IPS DF 4.7 (cell line): Measurements from ENCODE around the gene DOCK7.

Source experiments
- DNase-seq: peaks from one replicate; pipeline ENCODE4 v3.0.0-alpha.2; 2013; ENCODE audit warnings: low spot score; ENCODE audit errors: extremely low read depth

Gene DOCK7

DNA sequence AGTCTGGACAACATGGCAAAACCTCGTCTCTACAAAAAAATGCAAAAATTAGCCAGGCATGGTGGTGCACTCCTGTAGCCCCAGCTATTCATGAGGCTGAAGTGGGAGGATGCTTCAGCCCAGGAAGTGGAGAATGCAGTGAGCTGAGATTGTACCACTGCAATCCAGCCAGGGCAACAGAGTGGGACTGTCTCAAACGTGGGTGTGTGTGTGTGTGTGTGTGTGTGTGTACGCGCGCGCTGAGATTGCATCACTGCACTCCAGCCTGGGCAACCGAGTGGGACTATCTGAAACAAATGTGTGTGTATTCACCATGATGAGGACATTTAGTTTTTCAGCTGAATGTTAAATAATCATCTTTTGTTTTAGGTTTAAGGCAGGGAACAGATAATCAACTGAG is 230.2 kb downstream of the DOCK7 start:
- no peak for DNase-seq

DNA sequence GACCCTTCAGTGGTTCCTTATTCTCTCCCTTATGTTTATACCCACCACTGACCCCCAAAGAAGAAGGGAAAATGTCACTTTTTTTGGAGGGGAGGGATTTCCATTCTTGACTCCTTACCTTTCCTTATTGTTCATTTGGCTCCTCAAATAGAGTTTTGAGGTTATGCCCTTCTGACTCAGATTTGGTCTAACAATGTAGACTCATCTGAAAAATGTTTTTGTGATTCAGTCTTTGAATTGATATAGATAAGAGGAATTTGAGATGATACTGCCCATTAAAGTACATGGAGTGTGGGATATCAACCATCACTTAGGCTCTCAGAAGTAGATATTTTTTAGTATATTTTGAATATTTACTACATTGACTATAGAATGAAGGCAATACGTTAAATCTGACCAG is 235.2 kb downstream of the DOCK7 start:
- DNase-seq, result no peak

DNA sequence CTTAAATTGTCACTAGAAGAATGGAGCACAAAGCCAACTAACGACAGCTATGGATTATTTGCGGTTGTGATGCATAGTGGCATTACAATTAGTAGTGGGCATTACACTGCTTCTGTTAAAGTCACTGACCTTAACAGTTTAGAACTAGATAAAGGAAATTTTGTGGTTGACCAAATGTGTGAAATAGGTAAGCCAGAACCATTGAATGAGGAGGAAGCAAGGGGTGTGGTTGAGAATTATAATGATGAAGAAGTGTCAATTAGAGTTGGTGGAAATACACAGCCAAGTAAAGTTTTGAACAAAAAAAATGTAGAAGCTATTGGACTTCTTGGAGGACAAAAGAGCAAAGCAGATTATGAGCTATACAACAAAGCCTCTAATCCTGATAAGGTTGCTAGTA is 237.9 kb downstream of the DOCK7 start:
- no peak for DNase-seq

DNA sequence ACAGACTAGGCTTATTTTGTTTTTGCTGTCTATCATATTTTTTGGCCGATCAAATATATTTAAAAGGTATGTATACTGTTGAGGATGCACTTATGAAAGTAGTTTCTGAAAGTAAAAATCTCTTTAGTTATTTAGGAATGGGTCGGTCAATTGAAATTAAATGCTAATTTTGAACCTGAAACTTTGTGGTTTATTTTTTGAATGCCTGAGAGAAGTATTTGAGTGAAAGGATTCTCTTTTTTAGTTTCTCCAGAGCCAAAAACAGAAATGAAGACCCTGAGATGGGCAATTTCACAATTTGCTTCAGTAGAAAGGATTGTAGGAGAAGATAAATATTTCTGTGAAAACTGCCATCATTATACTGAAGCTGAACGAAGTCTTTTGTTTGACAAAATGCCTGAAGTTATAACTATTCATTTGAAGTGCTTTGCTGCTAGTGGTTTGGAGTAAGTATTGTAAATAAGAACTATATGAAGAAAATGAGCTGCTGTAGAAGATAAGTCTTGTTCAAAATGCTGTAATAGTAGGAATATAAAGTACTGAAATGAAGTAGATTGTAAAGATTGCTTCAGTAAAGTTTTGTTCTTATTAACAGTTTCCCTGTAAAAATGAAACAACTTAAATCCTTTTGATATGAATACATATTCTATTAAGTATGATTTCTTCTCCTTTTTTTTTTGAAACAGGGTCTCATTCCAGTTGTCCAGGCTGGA is 239.8 kb downstream of the DOCK7 start:
- no peak for DNase-seq

DNA sequence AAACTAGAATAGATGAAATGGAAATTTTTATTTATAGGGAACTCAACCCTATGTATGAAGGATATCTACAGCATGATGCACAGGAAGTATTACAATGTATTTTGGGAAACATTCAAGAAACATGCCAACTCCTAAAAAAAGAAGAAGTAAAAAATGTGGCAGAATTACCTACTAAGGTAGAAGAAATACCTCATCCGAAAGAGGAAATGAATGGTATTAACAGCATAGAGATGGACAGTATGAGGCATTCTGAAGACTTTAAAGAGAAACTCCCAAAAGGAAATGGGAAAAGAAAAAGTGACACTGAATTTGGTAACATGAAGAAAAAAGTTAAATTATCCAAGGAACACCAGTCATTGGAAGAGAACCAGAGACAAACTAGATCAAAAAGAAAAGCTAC is 243.5 kb downstream of the DOCK7 start:
- DNase-seq, result no peak

DNA sequence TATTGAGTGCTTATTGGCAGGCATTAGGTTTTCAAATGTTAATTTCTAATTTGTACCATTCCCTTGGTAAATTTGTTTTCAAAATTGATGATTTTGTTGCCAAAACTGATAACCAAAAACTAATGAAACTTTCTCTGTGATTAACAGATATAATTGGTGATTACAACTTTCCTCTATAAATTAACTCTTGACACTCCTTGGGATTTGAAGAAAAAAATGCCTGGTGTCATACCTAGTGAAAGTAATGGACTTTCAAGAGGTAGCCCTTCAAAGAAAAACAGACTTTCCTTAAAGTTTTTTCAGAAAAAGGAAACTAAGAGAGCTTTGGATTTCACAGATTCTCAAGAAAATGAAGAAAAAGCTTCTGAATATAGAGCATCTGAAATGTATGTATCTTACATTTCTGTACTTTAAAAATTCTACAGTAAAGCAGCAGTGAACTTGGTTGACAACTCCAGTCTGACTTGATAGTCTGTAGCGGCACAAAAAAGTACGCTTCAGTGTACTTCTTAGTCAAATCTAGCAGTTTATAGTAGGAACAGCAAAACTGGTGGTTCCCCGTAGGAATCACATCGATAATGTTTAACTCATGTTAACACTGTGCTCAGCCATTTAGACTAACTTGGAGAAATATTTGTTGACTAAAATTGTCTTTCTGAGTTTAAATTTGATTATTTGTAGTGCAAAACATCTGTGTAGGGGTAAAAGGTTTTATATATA is 248.4 kb downstream of the DOCK7 start:
- no peak for DNase-seq

DNA sequence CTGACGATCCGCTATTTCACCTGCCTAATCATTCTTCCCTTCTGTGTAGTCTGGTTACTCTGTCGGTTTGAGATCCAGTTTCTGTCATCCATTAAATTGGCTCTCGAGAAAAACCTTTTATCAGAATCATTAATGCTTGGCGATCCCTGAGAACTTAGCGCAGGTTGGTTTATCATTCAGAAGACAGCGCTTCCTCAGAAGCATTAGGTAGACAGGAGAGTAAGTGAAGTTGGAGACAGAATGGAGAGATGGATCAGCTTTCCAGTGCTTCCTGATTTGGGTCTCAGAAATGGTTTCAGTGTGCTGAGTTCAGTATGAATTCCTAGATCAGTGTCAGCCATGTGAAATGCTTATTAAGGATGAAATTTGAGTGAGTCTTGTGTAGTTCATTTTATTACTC is 250.0 kb downstream of the DOCK7 start:
- no peak for DNase-seq

DNA sequence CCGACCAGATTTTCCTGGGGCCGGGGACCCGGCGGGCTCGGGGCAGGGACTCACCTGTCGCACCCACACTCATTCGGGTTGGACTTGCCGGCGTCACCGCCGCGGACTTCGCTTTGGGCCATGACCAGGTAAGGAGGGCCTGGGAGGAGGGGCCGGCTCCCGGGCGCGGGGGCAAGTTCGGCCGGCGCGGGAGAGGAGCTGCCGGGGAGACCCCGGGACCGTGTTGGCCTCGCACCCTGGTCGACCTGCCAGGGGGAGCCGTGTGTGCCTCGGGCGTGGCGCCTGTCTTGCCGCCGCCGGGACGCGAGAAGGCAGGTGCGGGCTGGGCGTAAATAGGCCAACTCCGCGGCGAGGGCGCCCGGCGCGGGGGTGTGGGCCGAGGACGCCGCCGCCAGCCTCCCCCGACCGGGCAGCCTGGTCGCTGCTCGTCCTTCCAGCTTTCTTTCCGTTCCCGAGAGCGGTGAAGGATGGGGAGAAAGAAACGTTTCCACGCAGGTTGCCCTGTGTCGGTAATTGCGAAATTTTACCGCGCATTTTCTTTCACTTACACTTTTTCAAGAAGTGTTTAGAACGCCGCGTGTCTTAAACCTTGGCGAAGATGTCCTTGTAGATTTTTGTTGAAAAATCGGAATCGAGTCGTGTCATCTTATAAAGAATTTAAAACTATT is 250.8 kb downstream of the DOCK7 start:
- DNase-seq, result no peak

DNA sequence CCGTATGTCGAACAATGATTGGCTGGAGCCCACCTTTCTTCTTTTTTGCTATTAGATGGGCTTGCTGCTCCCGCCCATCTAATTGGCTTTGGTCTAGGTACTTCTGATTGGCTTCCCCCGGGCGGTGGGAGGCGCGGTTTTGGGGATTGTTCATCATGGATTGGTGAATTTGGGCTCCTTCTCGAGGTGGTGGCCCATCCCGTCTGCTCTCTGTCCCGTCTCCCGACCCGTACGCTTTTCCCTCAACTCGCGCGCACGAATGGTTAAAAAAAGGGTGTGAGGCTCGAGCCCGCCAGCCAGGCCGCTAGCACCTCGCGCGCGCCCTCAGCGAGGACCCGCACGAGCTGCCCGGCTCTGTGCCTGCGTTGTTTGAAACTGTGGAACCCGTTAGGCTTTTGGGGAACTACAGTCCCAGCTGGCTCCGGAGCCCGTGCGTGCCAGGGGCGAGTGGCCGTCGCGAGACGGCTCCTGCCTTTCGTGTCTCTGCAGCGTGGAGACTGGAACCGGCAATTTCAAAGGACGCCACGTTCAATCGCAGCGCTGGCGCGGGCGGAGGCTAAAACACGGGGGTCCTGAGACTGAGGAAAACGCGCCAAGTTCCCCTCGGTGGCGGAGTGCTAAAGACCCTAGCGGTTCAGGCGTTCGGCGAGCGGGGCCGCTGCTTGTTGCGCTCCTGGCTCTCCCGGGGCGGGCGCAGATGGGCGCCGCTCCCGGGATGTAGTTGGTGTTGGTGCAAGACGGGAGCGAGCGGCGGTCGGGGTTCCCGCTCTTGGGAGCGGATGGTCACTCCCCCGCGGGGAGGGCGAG is 251.5 kb downstream of the DOCK7 start, which contains the start of gene USP1:
USP1 (plus strand) TSS at position 584 of the 807 bp plus-strand sequence. CDS start 2,819 bp downstream, outside the sequence.
- peak; percentile 98 for DNase-seq

DNA sequence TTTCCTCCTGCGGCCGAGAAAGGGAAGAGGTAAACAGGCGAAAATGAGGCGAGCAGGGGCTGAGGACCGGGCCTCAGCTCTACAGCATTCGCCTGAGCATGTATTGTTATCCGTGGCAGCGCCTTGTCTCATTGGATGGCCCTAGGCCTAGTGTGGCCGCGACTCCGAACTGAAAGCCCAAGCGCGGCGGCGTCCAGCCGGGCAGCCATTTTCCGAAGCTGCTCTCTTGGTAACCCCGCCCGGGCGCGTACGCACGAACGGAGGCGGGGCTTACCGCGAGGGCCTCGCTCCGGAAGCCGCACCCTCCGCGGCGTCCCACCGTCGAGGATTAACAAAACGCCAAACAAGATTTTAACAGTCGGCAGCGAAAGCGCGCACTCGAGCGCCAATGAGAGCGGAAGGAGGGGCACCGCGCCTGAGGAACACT is 252.1 kb downstream of the DOCK7 start:
- no peak for DNase-seq

DNA sequence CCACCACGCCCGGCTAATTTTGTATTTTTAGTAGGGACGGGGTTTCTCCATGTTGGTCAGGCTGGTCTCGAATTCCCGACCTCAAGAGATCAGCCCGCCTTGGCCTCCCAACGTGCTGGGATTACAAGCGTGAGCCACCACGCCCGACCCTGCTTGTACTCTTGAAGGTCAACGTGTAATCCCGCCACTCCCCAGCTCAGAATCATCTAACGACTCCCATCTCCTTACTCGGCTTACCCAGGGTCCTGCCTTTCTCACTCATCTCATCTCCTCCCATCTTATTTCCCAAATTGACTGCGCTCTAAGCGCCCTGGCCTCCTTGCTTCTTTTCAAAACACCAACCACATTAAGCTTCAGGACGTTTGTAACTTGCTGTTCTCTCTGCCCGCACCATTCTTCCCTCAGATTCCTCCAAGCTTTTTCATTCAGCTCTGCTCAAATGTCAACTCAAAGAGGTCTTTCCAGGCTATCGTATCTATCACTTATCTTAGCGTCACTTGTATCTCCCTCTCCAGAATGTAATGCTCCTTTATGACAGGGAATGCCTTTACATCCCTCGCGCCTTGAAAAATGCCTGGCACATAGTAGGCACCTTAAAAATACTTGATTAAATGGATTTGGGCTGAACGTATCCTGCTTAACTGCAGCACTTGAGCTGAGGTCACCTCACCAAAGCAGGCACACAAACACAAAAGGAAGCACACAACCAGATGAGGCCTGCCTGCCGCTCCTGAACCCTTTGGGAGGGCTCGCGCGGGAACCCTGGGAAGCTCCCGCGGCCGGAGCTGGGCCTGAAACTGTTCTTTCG is 252.8 kb downstream of the DOCK7 start:
- DNase-seq, result no peak

DNA sequence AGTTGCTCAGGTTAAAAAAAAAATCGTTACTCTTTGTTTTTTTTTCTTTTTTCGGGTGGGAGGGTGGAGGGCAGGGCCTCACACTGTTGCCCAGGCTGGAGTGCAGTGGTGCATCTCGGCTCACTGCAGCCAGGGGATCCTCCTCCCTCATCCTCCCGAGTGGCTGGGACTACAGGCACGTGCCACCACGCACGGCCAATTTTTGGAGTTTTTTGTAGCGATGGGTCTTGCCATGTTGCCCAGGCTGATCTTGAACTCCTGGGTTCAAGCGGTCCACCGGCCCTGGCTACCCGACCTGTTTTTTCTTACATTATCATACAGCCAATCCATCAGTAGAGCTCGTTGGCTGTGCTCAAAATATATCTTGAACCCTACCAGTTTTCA is 253.6 kb downstream of the DOCK7 start:
- DNase-seq, result no peak

DNA sequence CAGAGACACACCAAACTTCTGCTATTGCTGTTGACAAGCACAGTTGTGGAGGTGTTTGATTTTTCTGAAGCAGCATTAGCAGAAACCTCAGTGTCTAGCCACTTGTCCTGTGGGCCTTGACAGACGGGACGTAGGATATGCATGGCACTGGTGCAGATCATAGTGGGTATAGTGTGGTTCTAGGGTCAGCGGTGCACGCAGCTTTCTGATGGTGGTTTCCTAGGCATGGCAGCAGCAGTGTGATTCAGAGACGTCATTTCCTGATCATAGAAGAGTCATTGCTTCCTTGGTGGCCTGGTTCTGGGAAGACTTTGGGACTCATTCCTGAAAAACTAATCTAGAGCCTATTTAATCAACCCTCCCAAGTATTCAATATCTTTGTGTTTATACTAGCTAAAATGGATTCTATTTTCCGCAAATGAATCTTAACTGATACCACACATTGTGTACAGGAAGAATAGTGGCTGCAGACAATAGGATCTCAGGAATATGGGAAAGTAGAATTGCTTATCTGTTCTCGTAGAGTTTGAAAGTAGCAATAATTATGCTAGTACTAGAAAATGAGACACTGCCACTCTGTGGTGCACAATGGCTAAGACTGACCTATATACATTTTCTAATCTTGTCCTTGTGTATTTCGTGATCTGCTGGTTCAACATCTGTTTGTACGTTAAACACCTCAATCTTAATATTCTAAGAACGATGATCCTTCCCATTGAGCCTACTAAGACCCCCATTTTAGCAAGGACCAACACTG is 254.1 kb downstream of the DOCK7 start:
- DNase-seq, result no peak

DNA sequence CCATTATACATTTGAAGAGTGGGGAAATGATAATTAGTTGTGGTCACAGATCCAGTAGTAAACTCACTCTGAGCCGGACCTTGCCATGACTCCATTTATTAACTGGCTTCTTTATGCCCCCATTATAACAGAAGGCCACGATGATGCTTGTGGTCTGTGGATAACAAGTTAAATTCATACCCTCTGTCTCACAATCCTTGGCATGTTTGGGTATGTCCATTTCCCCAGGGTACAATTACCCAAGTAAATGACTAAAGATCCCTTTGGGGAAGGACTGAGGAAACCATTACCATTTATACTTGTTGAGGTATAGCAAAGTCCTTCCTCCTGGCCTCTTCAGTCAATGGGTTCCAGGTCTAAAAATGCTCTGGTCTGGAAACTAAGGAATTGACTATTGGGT is 258.6 kb downstream of the DOCK7 start:
- DNase-seq, result no peak

DNA sequence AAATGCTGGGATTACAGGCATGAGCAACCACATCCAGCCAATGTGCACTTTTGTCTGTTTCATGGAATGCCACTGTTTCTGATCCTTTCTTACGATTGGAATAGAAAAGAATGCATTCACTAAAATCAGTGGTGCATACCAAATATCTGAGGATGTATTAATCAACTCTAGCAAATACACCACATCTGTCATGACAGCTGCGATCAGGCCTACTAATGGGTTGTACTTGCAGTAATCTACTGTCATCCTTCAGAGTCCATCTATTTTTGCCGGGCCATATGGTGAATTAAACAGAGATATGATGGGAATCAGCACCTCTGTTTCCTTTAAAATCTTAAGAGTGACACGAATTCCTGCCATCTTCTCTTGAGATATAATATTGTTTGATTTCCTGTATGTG is 259.8 kb downstream of the DOCK7 start:
- DNase-seq, result no peak

DNA sequence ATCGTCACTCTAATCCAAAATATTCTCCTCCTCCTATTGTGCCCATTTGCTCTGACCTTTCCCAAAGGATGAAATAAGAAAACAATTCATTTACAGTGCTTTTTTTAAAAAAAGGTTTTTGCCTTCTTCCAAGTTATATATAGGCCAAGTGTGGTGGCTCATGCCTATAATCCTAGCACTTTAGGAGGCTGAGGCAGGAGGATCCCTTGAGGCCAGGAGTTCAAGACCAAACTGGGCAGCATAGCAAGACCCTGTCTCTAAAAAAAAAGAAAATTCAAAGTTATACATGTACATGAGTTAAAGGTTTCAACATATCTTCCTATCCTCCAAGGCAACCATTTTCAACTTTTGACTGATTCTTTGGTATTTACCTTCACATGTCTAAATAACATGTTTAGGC is 261.4 kb downstream of the DOCK7 start:
- DNase-seq, result no peak

DNA sequence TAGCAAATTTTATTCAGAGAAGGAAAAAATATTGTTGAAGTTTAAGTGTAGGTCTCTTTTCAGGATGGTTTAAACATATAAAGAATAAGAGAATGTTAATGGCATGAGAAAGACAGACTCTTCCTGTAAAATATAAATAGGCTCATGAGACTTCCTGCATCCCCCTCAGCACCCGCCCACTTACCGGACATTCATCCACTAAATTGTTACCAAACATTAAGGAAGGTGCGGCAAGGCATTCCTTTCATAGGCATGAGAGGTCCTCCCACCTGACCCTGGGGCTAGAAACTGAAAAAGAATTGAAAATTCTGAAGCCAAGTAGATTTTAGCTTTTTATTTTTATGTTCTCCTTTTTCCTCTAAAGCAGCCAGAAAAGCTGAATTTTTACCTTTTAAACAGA is 261.9 kb downstream of the DOCK7 start:
- DNase-seq, result no peak

DNA sequence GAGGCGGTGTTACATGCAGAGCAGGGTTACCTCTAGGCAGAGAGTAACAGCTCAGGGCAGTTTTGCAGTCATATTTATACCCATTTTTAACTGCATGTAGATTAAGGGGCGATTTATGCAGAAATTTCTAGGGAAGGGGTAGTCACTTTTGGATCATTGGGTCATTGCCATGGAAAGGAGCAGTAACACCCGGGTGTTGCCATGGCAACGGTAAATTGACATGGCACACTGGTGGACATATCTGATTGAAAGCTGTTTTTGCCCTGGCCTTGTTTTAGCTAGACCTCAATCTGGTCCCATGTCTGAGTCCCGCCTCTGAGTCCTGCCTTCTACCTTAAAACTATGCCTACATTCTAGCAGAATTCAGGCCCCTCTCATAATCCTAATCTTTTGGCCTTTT is 263.1 kb downstream of the DOCK7 start:
- DNase-seq, result no peak

DNA sequence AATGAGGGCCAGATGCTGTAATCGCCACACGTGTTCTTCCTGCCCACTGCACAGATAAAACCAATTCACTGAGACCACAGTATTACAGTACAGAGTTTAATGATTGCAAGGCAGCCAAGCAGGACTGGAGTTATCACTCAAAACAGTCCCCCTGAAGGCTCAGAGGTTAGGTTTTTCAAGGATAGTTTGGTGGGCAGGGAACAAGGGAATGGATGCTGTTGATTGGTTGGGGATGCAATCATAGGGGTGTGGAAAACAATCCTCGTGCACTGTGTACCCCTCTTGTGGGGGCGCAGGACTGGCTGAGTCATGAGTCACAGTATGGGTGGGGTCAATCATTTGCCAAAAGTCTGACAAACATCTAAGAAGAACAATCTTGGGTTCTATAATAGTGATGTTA is 263.8 kb downstream of the DOCK7 start:
- no peak for DNase-seq

DNA sequence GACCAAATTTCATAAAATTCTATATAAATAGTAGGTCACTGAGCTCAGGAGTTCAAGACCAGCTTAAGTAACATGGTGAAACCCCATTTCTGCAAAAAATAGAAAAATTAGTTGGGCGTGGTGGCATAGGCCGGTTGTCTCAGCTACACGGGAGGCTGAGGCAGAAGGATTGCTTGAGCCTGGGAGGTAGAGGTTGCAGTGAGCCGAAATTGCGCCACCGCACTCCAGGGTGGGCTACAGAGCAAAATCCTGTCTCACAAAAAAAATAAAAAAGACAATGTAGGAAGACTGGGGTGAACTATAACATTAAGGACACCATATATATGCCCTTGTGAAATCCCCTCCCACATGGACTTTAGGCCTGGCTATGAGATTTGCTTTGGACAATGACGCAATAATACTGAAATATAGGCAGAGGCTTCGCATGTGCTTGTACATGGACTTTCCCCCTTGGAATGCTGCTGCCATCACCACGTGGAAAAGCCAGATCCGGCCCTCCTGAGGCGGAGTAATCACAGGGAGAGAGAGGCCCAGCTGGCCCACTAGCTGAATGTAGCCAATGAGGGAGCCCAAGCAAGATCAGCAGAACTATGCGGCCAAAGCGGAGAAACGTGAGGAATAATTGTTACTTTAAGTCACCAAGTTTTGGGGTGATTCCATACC is 264.5 kb downstream of the DOCK7 start:
- no peak for DNase-seq
